ENCODE data around the gene RYR2.
A peak's percentile ranks its signal among the peaks of the same experiment; 100 is the strongest.

- TF ChIP-seq EP300 (IDR thresholded peaks at IDR 0.05) = no peak
- TF ChIP-seq POLR2AphosphoS5 (IDR thresholded peaks at IDR 0.05) = peak in 3 of 4 donors; percentile 29 to 61 (median 55)
Measured at GRCh38 chr1:237258871-237259270, 216.9 kb downstream of the RYR2 start.
